ENCODE measurements around the gene CBLC.
"Not testable (repeated sequence)": the region's sequence is repeated elsewhere in the genome, so short reads cannot be mapped to it uniquely, and the experiment has no call there.

The CBLC gene

DNA sequence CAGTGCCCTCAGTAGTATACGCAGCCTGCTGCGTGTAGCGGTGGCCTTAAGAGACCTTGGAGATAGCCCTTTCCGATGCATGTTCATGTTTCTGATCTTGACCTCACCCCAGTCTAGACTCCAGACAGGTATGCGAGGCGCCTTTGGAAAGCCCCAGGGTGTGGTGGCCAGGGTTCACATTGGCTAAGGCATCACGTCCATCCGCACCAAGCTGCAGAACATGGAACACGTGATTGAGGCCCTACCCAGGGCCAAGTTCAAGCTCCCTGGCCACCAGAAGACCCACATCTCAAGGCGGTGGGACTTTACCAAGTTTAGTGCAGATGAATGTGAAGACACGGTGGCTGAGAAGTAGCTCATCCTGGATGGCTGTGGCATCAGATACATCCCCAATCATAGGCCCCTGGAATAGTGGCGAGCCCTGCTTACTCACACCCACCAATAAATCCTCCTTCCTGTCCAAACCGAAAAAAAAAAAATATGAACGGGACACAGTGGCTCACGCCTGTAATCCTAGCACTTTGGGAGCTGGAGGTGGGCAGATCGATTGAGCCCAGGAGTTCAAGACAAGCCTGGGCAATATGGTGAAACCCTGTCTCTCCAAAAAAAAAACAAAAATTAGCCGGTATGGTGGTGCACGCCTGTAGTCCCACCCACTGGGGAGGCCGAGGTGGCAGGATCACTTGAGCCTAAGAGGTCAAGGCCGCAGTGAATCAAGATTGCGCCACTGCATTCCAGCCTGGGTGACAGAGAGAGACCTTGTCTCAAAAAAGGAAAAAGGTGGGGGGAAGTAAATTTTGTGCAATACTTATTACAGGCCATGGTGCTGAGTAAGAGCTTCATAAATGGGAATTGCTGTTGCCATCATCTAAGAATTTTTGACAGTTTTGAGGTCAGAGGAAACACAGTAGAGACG lies 12.4 kb upstream of the CBLC start:
- no peak overlapping the region for H3K4me3 ChIP-seq (replicated peaks; ENCODE audit: low read depth, low read length)
- DNase-seq (ENCODE audit: low read depth), result peak; percentile 50
- TF ChIP-seq, protein P1, sequence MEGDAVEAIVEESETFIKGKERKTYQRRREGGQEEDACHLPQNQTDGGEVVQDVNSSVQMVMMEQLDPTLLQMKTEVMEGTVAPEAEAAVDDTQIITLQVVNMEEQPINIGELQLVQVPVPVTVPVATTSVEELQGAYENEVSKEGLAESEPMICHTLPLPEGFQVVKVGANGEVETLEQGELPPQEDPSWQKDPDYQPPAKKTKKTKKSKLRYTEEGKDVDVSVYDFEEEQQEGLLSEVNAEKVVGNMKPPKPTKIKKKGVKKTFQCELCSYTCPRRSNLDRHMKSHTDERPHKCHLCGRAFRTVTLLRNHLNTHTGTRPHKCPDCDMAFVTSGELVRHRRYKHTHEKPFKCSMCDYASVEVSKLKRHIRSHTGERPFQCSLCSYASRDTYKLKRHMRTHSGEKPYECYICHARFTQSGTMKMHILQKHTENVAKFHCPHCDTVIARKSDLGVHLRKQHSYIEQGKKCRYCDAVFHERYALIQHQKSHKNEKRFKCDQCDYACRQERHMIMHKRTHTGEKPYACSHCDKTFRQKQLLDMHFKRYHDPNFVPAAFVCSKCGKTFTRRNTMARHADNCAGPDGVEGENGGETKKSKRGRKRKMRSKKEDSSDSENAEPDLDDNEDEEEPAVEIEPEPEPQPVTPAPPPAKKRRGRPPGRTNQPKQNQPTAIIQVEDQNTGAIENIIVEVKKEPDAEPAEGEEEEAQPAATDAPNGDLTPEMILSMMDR (IDR thresholded peaks at IDR 0.05; ENCODE audit: low read length, missing control alignments), result no peak

DNA sequence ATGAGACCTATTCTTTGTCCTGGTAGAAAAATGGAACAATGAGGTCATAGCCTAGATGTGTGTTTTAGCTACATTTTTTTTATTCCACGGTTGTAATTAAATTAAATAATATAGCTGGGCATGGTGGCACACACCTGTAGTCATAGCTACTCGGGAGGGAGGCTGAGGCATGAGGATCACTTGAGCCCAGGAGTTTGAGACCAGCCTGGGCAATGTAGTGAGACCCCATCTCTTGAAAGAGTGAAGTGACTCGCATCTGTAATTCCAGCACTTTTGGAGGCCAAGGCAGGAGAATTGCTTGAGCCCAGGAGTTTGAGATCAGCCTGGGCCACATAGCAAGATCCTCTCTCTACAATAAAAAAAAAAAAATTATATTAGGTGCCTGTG lies 11.7 kb upstream of the CBLC start:
- DNase-seq (ENCODE audit: low read depth), result no peak
- TF ChIP-seq, protein P1 (IDR thresholded peaks at IDR 0.05; ENCODE audit: low read length, missing control alignments), result no peak

DNA sequence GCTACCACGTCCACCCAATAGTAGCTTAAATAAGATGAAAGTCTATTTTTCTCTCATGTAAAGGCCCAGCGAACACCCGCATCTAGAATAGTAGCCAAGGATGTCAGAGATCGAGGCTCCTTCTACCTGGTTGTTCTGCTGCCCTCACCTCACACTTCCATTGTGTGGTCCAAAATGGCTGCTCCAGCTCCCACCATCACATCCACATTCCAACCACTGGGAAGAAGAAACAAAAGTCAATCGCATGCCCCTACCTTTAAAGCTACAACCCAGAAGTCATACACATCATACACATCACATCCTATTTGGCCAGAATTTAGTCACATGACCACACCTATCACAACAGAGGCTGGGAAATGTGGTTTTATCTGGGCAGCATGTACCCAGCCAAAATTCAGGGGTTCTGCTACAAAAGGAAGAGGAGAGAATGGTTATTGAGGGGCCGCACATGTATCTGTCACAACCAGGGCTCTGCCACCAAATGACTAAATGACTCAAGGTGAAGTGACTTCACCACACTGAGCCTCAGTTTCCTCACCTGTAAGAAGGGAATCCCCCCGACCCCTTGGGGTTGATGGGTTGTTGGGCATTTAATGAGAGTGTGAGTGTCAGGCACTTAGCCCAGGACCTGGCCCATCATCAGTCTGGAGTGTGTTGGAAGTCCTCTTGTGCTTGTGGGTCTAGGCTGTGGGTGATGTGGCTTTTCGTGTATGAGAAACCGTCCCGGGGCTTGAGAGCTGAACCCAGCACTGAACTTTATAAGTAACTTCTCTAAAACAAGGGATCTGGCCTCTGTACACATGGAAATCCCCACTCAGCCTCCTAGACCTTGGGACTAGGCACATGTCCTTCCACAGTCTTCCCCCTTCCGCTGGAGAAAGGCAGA lies 10.2 kb upstream of the CBLC start:
- no peak overlapping the region for H3K4me3 ChIP-seq (replicated peaks; ENCODE audit: low read depth, low read length)
- TF ChIP-seq, protein P1 (IDR thresholded peaks at IDR 0.05; ENCODE audit: low read length, missing control alignments), result no peak
- DNase-seq (ENCODE audit: low read depth), result no peak

More for the DNA sequence above, 11.7 kb upstream of the CBLC start:
- no peak overlapping the region for H3K4me3 ChIP-seq (replicated peaks; ENCODE audit: low read depth, low read length)

DNA sequence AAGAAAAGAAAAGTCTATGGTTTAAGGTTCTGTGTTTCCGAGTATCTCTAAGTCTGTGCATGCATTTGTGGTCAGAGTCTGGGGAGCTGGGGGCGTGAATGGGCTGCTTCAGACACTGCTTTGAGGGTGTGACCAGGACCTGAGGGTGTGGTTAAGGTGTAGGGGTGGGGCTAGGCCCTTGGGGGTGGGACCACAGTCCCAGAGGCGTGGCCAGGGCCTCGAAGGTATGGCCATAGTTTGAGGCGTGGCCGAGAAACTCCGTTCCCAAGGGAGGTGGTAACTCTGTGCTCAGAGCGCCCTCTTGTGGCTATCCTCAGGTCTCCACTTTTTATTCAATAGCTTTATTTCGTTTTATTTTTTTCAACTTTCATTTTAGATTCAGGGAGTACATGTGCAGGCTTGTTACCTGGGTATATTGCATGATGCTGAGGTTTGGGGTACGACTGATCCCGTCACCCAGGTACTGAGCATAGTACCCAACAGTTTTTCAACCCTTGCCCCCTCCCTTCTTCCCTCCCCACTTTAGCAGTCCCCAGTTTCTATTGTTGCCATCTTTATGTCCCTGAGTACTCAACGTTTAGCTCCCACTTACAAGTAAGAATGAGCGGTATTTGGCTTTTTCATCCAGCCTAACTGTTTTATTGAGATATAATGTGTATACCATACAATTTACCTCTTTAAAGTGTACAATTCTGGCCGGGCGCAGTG lies 7.0 kb upstream of the CBLC start:
- TF ChIP-seq, protein P1 (IDR thresholded peaks at IDR 0.05; ENCODE audit: low read length, missing control alignments), result peak; percentile 75
- peak; percentile 95 for DNase-seq (ENCODE audit: low read depth)
- H3K4me3 ChIP-seq (replicated peaks; ENCODE audit: low read depth, low read length), result no peak overlapping the region

DNA sequence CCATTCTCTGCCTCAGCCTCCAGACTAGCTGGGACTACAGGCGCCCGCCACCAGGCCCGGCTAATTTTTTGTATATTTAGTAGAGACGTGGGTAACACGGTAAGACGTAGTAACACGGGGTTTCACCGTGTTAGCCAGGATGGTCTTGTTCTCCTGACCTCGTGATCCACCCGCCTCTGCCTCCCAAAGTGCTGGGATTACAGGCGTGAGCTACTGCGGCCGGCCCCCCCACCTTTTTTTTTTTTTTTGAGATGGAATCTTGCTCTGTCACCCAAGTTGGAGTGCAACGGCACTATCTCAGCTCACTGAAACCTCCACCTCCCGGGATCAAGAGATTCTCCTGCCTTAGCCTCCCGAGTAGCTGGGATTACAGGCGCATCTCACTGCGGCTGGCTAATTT lies 5.5 kb upstream of the CBLC start:
- DNase-seq (ENCODE audit: low read depth); H3K4me3 ChIP-seq (replicated peaks; ENCODE audit: low read depth, low read length): not testable (repeated sequence)

DNA sequence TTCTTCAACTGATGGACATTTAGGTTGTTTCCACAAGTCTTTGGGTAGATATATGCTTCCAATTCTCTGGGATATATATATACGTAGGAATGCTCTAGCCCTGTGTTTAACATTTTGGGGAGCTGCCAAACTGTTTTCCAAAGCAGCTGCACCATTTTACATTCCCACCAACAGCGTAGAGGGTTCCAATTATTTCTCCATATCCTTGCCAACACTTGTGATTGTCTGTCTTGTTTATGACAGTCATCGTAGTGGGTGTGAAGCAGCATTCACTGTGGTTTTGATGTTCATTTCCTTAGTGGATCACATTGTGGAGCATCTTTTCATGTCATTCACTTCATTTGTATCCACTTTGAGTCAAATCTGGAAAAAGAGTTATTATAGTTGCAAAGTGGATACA lies 4.7 kb upstream of the CBLC start:
- no peak for DNase-seq (ENCODE audit: low read depth)
- TF ChIP-seq, protein P1 (IDR thresholded peaks at IDR 0.05; ENCODE audit: low read length, missing control alignments), result no peak
- H3K4me3 ChIP-seq (replicated peaks; ENCODE audit: low read depth, low read length), result no peak overlapping the region
